GM18870 (cell line): ENCODE results near the gene MAGI2.

Experiments
- ATAC-seq: cut with Tn5 transposase; IDR thresholded peaks from one replicate; pipeline ENCODE4 v1.9.1; 2021; ENCODE audit warnings: moderate library complexity; ENCODE audit not compliant: unreplicated experiment

MAGI2 gene

GRCh38 chr7:78448911-78449310 lies 1004.6 kb downstream of the MAGI2 start:
- ATAC-seq, result no peak

GRCh38 chr7:78444267-78444666 lies 1009.2 kb downstream of the MAGI2 start:
- no peak for ATAC-seq

- ATAC-seq, result no peak
Observed at GRCh38 chr7:78443811-78444210, 1009.7 kb downstream of the MAGI2 start.

GRCh38 chr7:78441737-78442136 lies 1011.7 kb downstream of the MAGI2 start:
- ATAC-seq, result no peak

GRCh38 chr7:78438433-78438832 lies 1015.0 kb downstream of the MAGI2 start:
- no peak for ATAC-seq

GRCh38 chr7:78437118-78437517 lies 1016.3 kb downstream of the MAGI2 start:
- no peak for ATAC-seq

- no peak for ATAC-seq
Observed at GRCh38 chr7:78435355-78435754, 1018.1 kb downstream of the MAGI2 start.

- no peak for ATAC-seq
Observed at GRCh38 chr7:78434281-78434680, 1019.2 kb downstream of the MAGI2 start.

GRCh38 chr7:78433421-78433820 lies 1020.0 kb downstream of the MAGI2 start:
- no peak for ATAC-seq

GRCh38 chr7:78429878-78430277 lies 1023.6 kb downstream of the MAGI2 start:
- no peak for ATAC-seq

- no peak for ATAC-seq
Observed at GRCh38 chr7:78427209-78427608, 1026.3 kb downstream of the MAGI2 start.

- ATAC-seq, result no peak
Observed at GRCh38 chr7:78420001-78420400, 1033.5 kb downstream of the MAGI2 start.

GRCh38 chr7:78417180-78417853 lies 1036.2 kb downstream of the MAGI2 start:
- ATAC-seq, result no peak

- no peak for ATAC-seq
Observed at GRCh38 chr7:78413568-78413967, 1039.9 kb downstream of the MAGI2 start.

- no peak for ATAC-seq
Observed at GRCh38 chr7:78412216-78412858, 1041.1 kb downstream of the MAGI2 start.

- ATAC-seq, result no peak
Observed at GRCh38 chr7:78407031-78407430, 1046.4 kb downstream of the MAGI2 start.

- ATAC-seq, result no peak
Observed at GRCh38 chr7:78406531-78406930, 1046.9 kb downstream of the MAGI2 start.

- ATAC-seq, result no peak
Observed at GRCh38 chr7:78402096-78402495, 1051.4 kb downstream of the MAGI2 start.

- no peak for ATAC-seq
Observed at GRCh38 chr7:78400038-78400437, 1053.4 kb downstream of the MAGI2 start.

- ATAC-seq, result no peak
Observed at GRCh38 chr7:78399033-78399769, 1054.3 kb downstream of the MAGI2 start.

- ATAC-seq, result no peak
Observed at GRCh38 chr7:78398576-78398975, 1054.9 kb downstream of the MAGI2 start.

- ATAC-seq, result no peak
Observed at GRCh38 chr7:78398081-78398480, 1055.4 kb downstream of the MAGI2 start.
